Ovary (tissue), 9 donors: ENCODE measurements around the gene ZNF846. TPM values are rescaled to one million over a fixed set of nuclear protein-coding genes. Genes with fewer than 3 reads are reported as not detected.

Experiments used
- DNase-seq, 5 donors: peaks; one replicate each; pipeline ENCODE4 v3.0.0-alpha.2; 2019 to 2020
- H3K27ac ChIP-seq, 2 donors: fragments of 200-600 bp; one replicate each; pipeline versions ENCODE4 v1.5.1 to v1.8.0; 2019 to 2022
- H3K27me3 ChIP-seq: fragments of 200-600 bp; one replicate; pipeline ENCODE4 v1.8.0; 2022
- H3K36me3 ChIP-seq: fragments of 200-600 bp; sonication (generic); one replicate; pipeline ENCODE4 v1.5.1; 2019
- H3K4me1 ChIP-seq: one replicate; pipeline ENCODE4 v1.8.1; 2013; ENCODE audit warnings: mild to moderate bottlenecking, moderate library complexity; ENCODE audit not compliant: insufficient read depth
- H3K4me3 ChIP-seq: fragments of 200-600 bp; sonication (generic); one replicate; pipeline ENCODE4 v1.5.1; 2017
- H3K9me3 ChIP-seq, 2 donors: fragments of 200-600 bp in 1 of 2; sonication (generic) in 1 of 2; one replicate each; pipeline versions ENCODE4 v1.5.1 to v1.8.1; 2013 to 2019; ENCODE audit warnings: mild to moderate bottlenecking in 1 of 2, moderate library complexity in 1 of 2
- CTCF ChIP-seq, 3 donors: fragments of 450-650 bp in 2 of 3; fragments of 200-600 bp in 1 of 3; IDR thresholded peaks; one replicate each; pipeline versions ENCODE4 v1.5.1 to v1.8.0; 2016 to 2022; ENCODE audit warnings: antibody characterized with exemption in 3 of 3, mild to moderate bottlenecking in 1 of 3
- EP300 ChIP-seq: sonication (generic); formaldehyde crosslinking; IDR thresholded peaks from one replicate; pipeline ENCODE4 v1.6.1; 2017; ENCODE audit warnings: antibody characterized with exemption
- POLR2A ChIP-seq: fragments of 450-650 bp; IDR thresholded peaks from one replicate; pipeline ENCODE4 v1.6.1; 2017; ENCODE audit warnings: antibody characterized with exemption, mild to moderate bottlenecking, moderate library complexity
- WGBS, 3 donors: extraction: QIAGEN DNeasy Blood & Tissue Kit in 1 of 3; methylation state at CpG; one replicate each; pipeline versions ENCODE4 v1.1.5 to v1.1.7; 2013 to 2017; 5-methylcytosine and 5-hydroxymethylcytosine counted together
- intact Hi-C, 4 donors: fragments of 100-400 bp; cut with DNase I; formaldehyde crosslinking; loops; one replicate each; pipeline versions ENCODE4 v1.11.0 to v1.15.1; 2022 to 2023
- polyA plus RNA-seq, 2 donors: library from polyadenylated mRNA; stranded (reverse); fragments of 200-250 nt in 1 of 2; fragments of 350-450 nt in 1 of 2; fragmentation: Illumina TruSeq in 1 of 2; extraction: RNeasy Lipid Tissue Mini Kit (QIAGEN cat#74804) in 1 of 2; gene quantifications; one replicate each; pipeline ENCODE4 v1.2.3, GENCODE V29; 2013 to 2014
- total RNA-seq, 7 donors: library from RNA; depleted of rRNA in 2 of 7; stranded (reverse); fragments of >200 nt in 2 of 7; fragmentation: NEBNext Ultra II Directional in 3 of 7; extraction: Animal tissue kit (Norgen Biotek cat#: 25700) in 3 of 7; gene quantifications; one replicate each; pipeline versions ENCODE4 v1.1.0 to v1.2.4, GENCODE V29; 2016 to 2023
- donor health status: DM: no; HTN: no; CAD: no; lungs with moderate emphysema.
- donor health status: DM: no; HTN: no; CAD: no.
- donor health status: Bipolar disorder and iron deficiency.
- donor health status: DM: yes; HTN: yes; CAD: no.
- donor health status: DM: no; HTN: no; CAD: no.
- donor health status: DM: yes; HTN: yes; CAD: no.

The ZNF846 gene
- total and polyA plus RNA-seq, 9 donors: 10.6 to 31.0 (median 20.3) TPM

DNA sequence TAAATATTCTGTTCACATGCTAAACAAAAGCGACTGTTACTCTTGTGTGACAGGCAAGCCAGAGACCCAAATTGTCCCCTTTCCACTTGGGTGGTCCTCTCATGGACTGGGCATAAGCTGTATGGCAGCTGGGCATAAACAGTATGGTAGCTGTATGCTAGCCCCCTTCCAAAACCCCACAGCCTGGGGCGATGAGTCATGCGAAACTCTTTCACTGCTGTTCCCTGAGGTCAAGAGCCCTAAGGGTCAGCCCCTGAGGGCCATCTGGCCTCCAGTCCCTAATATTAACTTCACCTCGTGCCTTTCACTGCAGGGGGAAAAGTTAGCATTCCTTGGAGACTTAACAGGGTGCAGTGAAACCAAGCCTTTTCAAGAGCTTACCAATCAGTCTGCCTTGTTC, 48.0 kb downstream of the ZNF846 start:
- no peak for DNase-seq
- 44 to 55% (median 49%) methylated on average over 4 of the region's 4 CpGs for WGBS, 3 donors
- intact Hi-C loops: no loop called here

DNA sequence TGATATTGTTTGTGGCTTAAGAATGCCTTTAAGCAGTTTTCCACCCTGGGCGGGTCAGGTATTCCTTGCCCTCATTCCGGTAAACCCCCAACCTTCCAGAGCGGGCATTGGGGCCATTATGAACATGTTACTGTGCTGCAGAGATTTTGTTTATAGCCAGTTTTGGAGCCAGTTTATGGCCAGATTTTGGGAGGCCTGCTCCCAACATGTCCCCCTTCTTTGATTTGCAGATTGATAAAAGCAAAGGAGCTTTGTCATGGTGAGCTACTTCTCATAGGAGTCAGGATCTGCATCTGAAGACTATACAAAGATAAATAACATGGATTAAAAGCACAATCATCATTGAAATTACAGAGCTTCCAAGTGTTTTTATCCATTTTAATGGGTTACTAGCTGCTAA, 56.7 kb downstream of the ZNF846 start:
- Histone ChIP-seq H3K36me3 (no peaks in the 10 kb centered on the region), H3K27ac (no peak overlapping the region), H3K9me3 (no peaks in the 10 kb centered on the region), H3K27me3 (no peaks in the 10 kb centered on the region), H3K4me3 (no peak overlapping the region), H3K4me1 (no peaks in the 10 kb centered on the region)
- DNase-seq: no peak
- TF ChIP-seq POLR2A: no peak
- no peak for TF ChIP-seq CTCF (IDR thresholded peaks at IDR 0.05)
- no peak for TF ChIP-seq EP300
- intact Hi-C loops: no loop called here
- 97% methylated on average over 3 of the region's 3 CpGs for WGBS, 3 donors

More for the DNA sequence above, 48.0 kb downstream of the ZNF846 start:
- no peaks in the 10 kb centered on the region for H3K4me1 ChIP-seq
- no peak overlapping the region for H3K27ac ChIP-seq
- no peak overlapping the region for H3K4me3 ChIP-seq
- H3K9me3 ChIP-seq: no peaks in the 10 kb centered on the region
- H3K36me3 ChIP-seq: no peaks in the 10 kb centered on the region
- TF ChIP-seq EP300 (no peak), CTCF (IDR thresholded peaks at IDR 0.05) (no peak), POLR2A (no peak)
- no peaks in the 10 kb centered on the region for H3K27me3 ChIP-seq

GRCh38 chr19:9709305-9709704, 59.2 kb downstream of the ZNF846 start:
- TF ChIP-seq CTCF (IDR thresholded peaks at IDR 0.05) (no peak), POLR2A (no peak), EP300 (no peak)
- Histone ChIP-seq H3K4me3 (no peak overlapping the region), H3K36me3 (no peaks in the 10 kb centered on the region), H3K27me3 (no peaks in the 10 kb centered on the region), H3K9me3 (no peaks in the 10 kb centered on the region), H3K4me1 (no peaks in the 10 kb centered on the region), H3K27ac (no peak overlapping the region)
- 26 to 40% (median 31%) methylated on average over 1 of the region's 1 CpG for WGBS, 3 donors
- no peak for DNase-seq
- intact Hi-C loops: no loop called here

DNA sequence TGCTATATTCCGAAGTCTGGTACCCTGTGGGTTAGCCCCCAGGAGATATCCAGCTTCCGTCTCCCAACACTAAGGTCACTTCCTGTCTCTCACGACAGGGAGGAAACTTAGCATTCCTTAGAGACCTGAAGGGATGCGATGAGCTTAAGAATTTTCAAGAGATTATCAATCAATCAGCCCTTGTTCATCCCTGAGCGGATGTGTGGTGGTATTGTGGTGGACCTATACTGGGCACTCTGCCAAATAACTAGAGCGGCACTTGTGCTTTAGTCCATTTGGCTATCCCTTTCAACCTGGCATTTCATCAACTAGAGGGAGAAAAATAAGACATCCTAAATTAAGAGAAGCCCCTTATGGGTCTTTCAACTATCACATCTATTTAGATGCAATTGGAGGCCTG, 62.7 kb downstream of the ZNF846 start:
- Histone ChIP-seq H3K4me1 (no peaks in the 10 kb centered on the region), H3K36me3 (no peaks in the 10 kb centered on the region), H3K4me3 (no peak overlapping the region), H3K27ac (no peak overlapping the region), H3K27me3 (no peaks in the 10 kb centered on the region), H3K9me3 (no peaks in the 10 kb centered on the region)
- no peak for TF ChIP-seq POLR2A
- TF ChIP-seq EP300: no peak
- TF ChIP-seq CTCF (IDR thresholded peaks at IDR 0.05): no peak
- 73 to 80% (median 75%) methylated on average over 6 of the region's 6 CpGs for WGBS, 3 donors
- intact Hi-C loops: no loop called here
- DNase-seq: no peak

- intact Hi-C loops: no loop called here
- WGBS, 3 donors: 78 to 91% (median 88%) methylated on average over 6 of the region's 6 CpGs
- no peak for TF ChIP-seq EP300
- TF ChIP-seq POLR2A: no peak
- TF ChIP-seq CTCF (IDR thresholded peaks at IDR 0.05): no peak
- no peaks in the 10 kb centered on the region for H3K9me3 ChIP-seq
- H3K4me1 ChIP-seq: no peaks in the 10 kb centered on the region
- DNase-seq: no peak
- no peak overlapping the region for H3K27ac ChIP-seq
- H3K27me3 ChIP-seq: no peaks in the 10 kb centered on the region
- H3K4me3 ChIP-seq: no peak overlapping the region
- H3K36me3 ChIP-seq: no peaks in the 10 kb centered on the region
Observed at GRCh38 chr19:9702186-9702585, 66.4 kb downstream of the ZNF846 start.
